Trophoblast cell (in vitro differentiated cells and primary cell): ENCODE measurements around the gene TSN. TPM values are rescaled to one million over a fixed set of nuclear protein-coding genes. Genes with fewer than 3 reads are reported as not detected.

Experiments
- DNase-seq, 2 donors: peaks; one replicate each; pipeline ENCODE4 v3.0.0-alpha.2; 2016
- H2AFZ ChIP-seq: 2 replicates; pipeline ENCODE4 v1.6.1; 2013; ENCODE audit warnings: low read length, moderate library complexity, mild to moderate bottlenecking; ENCODE audit not compliant: insufficient read depth, poor library complexity
- H2AK5ac ChIP-seq: 2 replicates; pipeline ENCODE4 v1.6.1; 2013; ENCODE audit warnings: mild to moderate bottlenecking, low read length
- H2BK120ac ChIP-seq: 2 replicates; pipeline ENCODE4 v1.6.1; 2013; ENCODE audit warnings: low read length, mild to moderate bottlenecking, moderate library complexity; ENCODE audit not compliant: insufficient read depth, poor library complexity
- H2BK12ac ChIP-seq: 2 replicates; pipeline ENCODE4 v1.6.1; 2013; ENCODE audit warnings: mild to moderate bottlenecking, low read length, moderate library complexity
- H2BK5ac ChIP-seq: 2 replicates; pipeline ENCODE4 v1.6.1; 2013; ENCODE audit warnings: low read length, low read depth, moderate library complexity, mild to moderate bottlenecking; ENCODE audit not compliant: poor library complexity
- H3K14ac ChIP-seq: 2 replicates; pipeline ENCODE4 v1.6.1; 2013; ENCODE audit warnings: mild to moderate bottlenecking, low read length
- H3K18ac ChIP-seq: 2 replicates; pipeline ENCODE4 v1.6.1; 2013; ENCODE audit warnings: mild to moderate bottlenecking, low read length
- H3K23ac ChIP-seq: 2 replicates; pipeline ENCODE4 v1.6.1; 2013; ENCODE audit warnings: low read length
- H3K27ac ChIP-seq: 2 replicates; pipeline ENCODE4 v1.5.1; 2013; ENCODE audit warnings: low read depth, mild to moderate bottlenecking, inconsistent platforms, low read length, moderate library complexity
- H3K27me3 ChIP-seq: 2 replicates; pipeline ENCODE4 v1.6.1; 2013; ENCODE audit warnings: inconsistent platforms, mild to moderate bottlenecking, low read length, moderate library complexity; ENCODE audit not compliant: insufficient read depth
- H3K36me3 ChIP-seq, 2 experiments: 1 replicate in 1 of 2; 2 replicates in 1 of 2; pipeline ENCODE4 v1.6.1; 2013; ENCODE audit warnings: low read length in 2 of 2, mild to moderate bottlenecking in 2 of 2, moderate library complexity in 1 of 2; ENCODE audit not compliant: insufficient read depth in 2 of 2, control insufficient read depth in 1 of 2
- H3K4ac ChIP-seq: 2 replicates; pipeline ENCODE4 v1.6.1; 2013; ENCODE audit warnings: low read depth, mild to moderate bottlenecking, low read length, moderate library complexity
- H3K4me1 ChIP-seq, 2 experiments: 1 replicate in 1 of 2; 2 replicates in 1 of 2; pipeline ENCODE4 v1.6.1; 2013; ENCODE audit warnings: low read length in 2 of 2, mild to moderate bottlenecking in 2 of 2, moderate library complexity in 1 of 2; ENCODE audit not compliant: insufficient read depth in 2 of 2, control insufficient read depth in 1 of 2
- H3K4me2 ChIP-seq: 2 replicates; pipeline ENCODE4 v1.6.1; 2013; ENCODE audit warnings: inconsistent platforms, mild to moderate bottlenecking, low read length, moderate library complexity
- H3K4me3 ChIP-seq: 2 replicates; pipeline ENCODE4 v1.5.1; 2013; ENCODE audit warnings: mild to moderate bottlenecking, low read depth, low read length, inconsistent platforms
- H3K79me1 ChIP-seq: one replicate; pipeline ENCODE4 v1.6.1; 2013; ENCODE audit warnings: low read length
- H3K79me2 ChIP-seq: 2 replicates; pipeline ENCODE4 v1.6.1; 2013; ENCODE audit warnings: low read length, mild to moderate bottlenecking; ENCODE audit not compliant: control insufficient read depth, insufficient read depth, poor library complexity
- H3K9ac ChIP-seq: 2 replicates; pipeline ENCODE4 v1.6.1; 2013; ENCODE audit warnings: mild to moderate bottlenecking, low read length
- H3K9me3 ChIP-seq: 2 replicates; pipeline ENCODE4 v1.6.1; 2013; ENCODE audit warnings: low read depth, mild to moderate bottlenecking, control low read depth, inconsistent platforms, low read length; ENCODE audit not compliant: insufficient read depth
- H4K12ac ChIP-seq: 2 replicates; pipeline ENCODE4 v1.6.1; 2013; ENCODE audit warnings: low read depth, mild to moderate bottlenecking, low read length, moderate library complexity
- H4K8ac ChIP-seq: 2 replicates; pipeline ENCODE4 v1.6.1; 2013; ENCODE audit warnings: low read depth, mild to moderate bottlenecking, low read length, moderate library complexity
- H4K91ac ChIP-seq: one replicate; pipeline ENCODE4 v1.6.1; 2013; ENCODE audit warnings: low read depth, mild to moderate bottlenecking, low read length, moderate library complexity
- WGBS: extraction: QIAGEN DNeasy Blood & Tissue Kit; methylation state at CpG from one replicate; pipeline ENCODE4 v1.1.7; 2013; ENCODE audit warnings: missing lambda C conversion rate; ENCODE audit not compliant: insufficient read length, insufficient coverage; ENCODE audit errors: extremely low coverage; 5-methylcytosine and 5-hydroxymethylcytosine counted together
- polyA plus RNA-seq: library from polyadenylated mRNA; stranded (reverse); fragments of 200-250 nt; gene quantifications from 2 replicates; pipeline ENCODE4 v1.2.3, GENCODE V29; 2013

TSN gene
- 30.8 and 32.6 TPM in 2 replicates for polyA plus RNA-seq

- no CpG with 5 or more reads among the region's 67 CpGs for WGBS
- Histone ChIP-seq H2BK5ac (peak within 1 kb of the TSS; percentile 10), H4K12ac (peak within 1 kb of the TSS; percentile 80), H3K79me2 (peaks cover 6% of the 10 kb centered on the region), H3K36me3 (peaks cover 6 to 8% of the 10 kb centered on the region in 2 experiments), H3K14ac (peak within 1 kb of the TSS; percentile 58), H2AFZ (peak within 1 kb of the TSS; percentile 84), H4K91ac (peak within 1 kb of the TSS; percentile 58), H2BK12ac (no peak within 1 kb of the TSS), H3K9me3 (no peaks in the 10 kb centered on the region), H4K8ac (peak within 1 kb of the TSS; percentile 93), H3K4me3 (peak within 1 kb of the TSS; percentile 91), H3K27me3 (no peaks in the 10 kb centered on the region), H3K23ac (no peak within 1 kb of the TSS), H3K4me2 (peak within 1 kb of the TSS; percentile 87), H3K4me1 (peaks cover 0 to 3% of the 10 kb centered on the region in 2 experiments), H3K79me1 (peaks cover 2% of the 10 kb centered on the region), H3K9ac (peak within 1 kb of the TSS; percentile 89), H2BK120ac (peak within 1 kb of the TSS; percentile 8), H3K27ac (peak within 1 kb of the TSS; percentile 43), H3K18ac (peak within 1 kb of the TSS; percentile 84), H2AK5ac (no peak within 1 kb of the TSS), H3K4ac (peak within 1 kb of the TSS; percentile 93)
- DNase-seq, result peak; percentile 97 to 99
Observed at GRCh38 chr2:121755237-121756111, at the start of gene TSN. TSN (plus strand) TSS chr2:121755651; CDS start chr2:121755780, 129 bp downstream.

GRCh38 chr2:121705958-121706357, 49.5 kb upstream of the TSN start:
- no peak overlapping the region for H3K18ac ChIP-seq

GRCh38 chr2:121707344-121707919, 48.0 kb upstream of the TSN start:
- no CpG with 5 or more reads among the region's 9 CpGs for WGBS
- H2BK120ac ChIP-seq, result no peak overlapping the region

More at GRCh38 chr2:121705958-121706357, 49.5 kb upstream of the TSN start:
- no peaks in the 10 kb centered on the region for H3K9me3 ChIP-seq
- H3K27ac ChIP-seq, result no peak overlapping the region
- H4K91ac ChIP-seq, result no peak overlapping the region
- H3K9ac ChIP-seq, result no peak overlapping the region
- no peaks in the 10 kb centered on the region for H3K4me1 ChIP-seq
- no peaks in the 10 kb centered on the region for H3K27me3 ChIP-seq
- H2BK12ac ChIP-seq, result no peak overlapping the region
- H2BK5ac ChIP-seq, result no peak overlapping the region
- H4K8ac ChIP-seq, result no peak overlapping the region
- no peaks in the 10 kb centered on the region for H3K36me3 ChIP-seq
- no peaks in the 10 kb centered on the region for H3K79me1 ChIP-seq
- no peak for DNase-seq
- no peaks in the 10 kb centered on the region for H3K79me2 ChIP-seq
- H3K4me2 ChIP-seq, result no peak overlapping the region
- H2AK5ac ChIP-seq, result no peak overlapping the region
- H3K4ac ChIP-seq, result no peak overlapping the region
- no peak overlapping the region for H3K23ac ChIP-seq
- WGBS, result no CpG with 5 or more reads among the region's 4 CpGs
- H3K4me3 ChIP-seq, result no peak overlapping the region
- H4K12ac ChIP-seq, result no peak overlapping the region
- H2BK120ac ChIP-seq, result no peak overlapping the region
- H2AFZ ChIP-seq, result no peak overlapping the region
- H3K14ac ChIP-seq, result no peak overlapping the region

GRCh38 chr2:121707920-121708361, 47.5 kb upstream of the TSN start:
- Histone ChIP-seq H3K79me2 (no peaks in the 10 kb centered on the region), H2BK12ac (no peak overlapping the region), H2AFZ (no peak overlapping the region), H3K4me2 (no peak overlapping the region), H4K8ac (no peak overlapping the region), H3K14ac (no peak overlapping the region), H3K18ac (no peak overlapping the region), H3K4me1 (no peaks in the 10 kb centered on the region), H4K12ac (no peak overlapping the region), H3K4ac (no peak overlapping the region), H3K23ac (no peak overlapping the region), H4K91ac (no peak overlapping the region), H3K27ac (no peak overlapping the region), H2BK5ac (no peak overlapping the region), H2AK5ac (no peak overlapping the region), H3K9me3 (no peaks in the 10 kb centered on the region), H3K36me3 (no peaks in the 10 kb centered on the region), H3K9ac (no peak overlapping the region), H3K27me3 (no peaks in the 10 kb centered on the region), H3K4me3 (no peak overlapping the region), H3K79me1 (no peaks in the 10 kb centered on the region), H2BK120ac (no peak overlapping the region)
- no CpG with 5 or more reads among the region's 5 CpGs for WGBS
- peak; percentile 36 to 69 for DNase-seq

More at GRCh38 chr2:121707344-121707919, 48.0 kb upstream of the TSN start:
- no peaks in the 10 kb centered on the region for H3K79me2 ChIP-seq
- no peak overlapping the region for H2AK5ac ChIP-seq
- no peak overlapping the region for H3K18ac ChIP-seq
- no peak overlapping the region for H4K91ac ChIP-seq
- H3K27ac ChIP-seq, result no peak overlapping the region
- no peak overlapping the region for H4K12ac ChIP-seq
- no peaks in the 10 kb centered on the region for H3K4me1 ChIP-seq
- H3K36me3 ChIP-seq, result no peaks in the 10 kb centered on the region
- H3K4me3 ChIP-seq, result no peak overlapping the region
- no peak overlapping the region for H3K4me2 ChIP-seq
- H3K4ac ChIP-seq, result no peak overlapping the region
- DNase-seq, result peak; percentile 27 to 61
- H4K8ac ChIP-seq, result no peak overlapping the region
- H2BK12ac ChIP-seq, result no peak overlapping the region
- H3K9me3 ChIP-seq, result no peaks in the 10 kb centered on the region
- no peaks in the 10 kb centered on the region for H3K79me1 ChIP-seq
- no peaks in the 10 kb centered on the region for H3K27me3 ChIP-seq
- H2AFZ ChIP-seq, result no peak overlapping the region
- H3K14ac ChIP-seq, result no peak overlapping the region
- H2BK5ac ChIP-seq, result no peak overlapping the region
- no peak overlapping the region for H3K9ac ChIP-seq
- H3K23ac ChIP-seq, result no peak overlapping the region
